CD4-positive, alpha-beta T cell treated with Interleukin-6 at 100 ng/mL for 8 hours (primary cell): ENCODE measurements around the gene SLC22A9.
"Not testable (repeated sequence)": the region's sequence is repeated elsewhere in the genome, so short reads cannot be mapped to it uniquely, and the experiment has no call there.

Source experiments
- DNase-seq: peaks from one replicate; pipeline ENCODE4 v3.0.0-alpha.2; 2020; ENCODE audit warnings: mixed read lengths, low spot score

SLC22A9 gene

DNA sequence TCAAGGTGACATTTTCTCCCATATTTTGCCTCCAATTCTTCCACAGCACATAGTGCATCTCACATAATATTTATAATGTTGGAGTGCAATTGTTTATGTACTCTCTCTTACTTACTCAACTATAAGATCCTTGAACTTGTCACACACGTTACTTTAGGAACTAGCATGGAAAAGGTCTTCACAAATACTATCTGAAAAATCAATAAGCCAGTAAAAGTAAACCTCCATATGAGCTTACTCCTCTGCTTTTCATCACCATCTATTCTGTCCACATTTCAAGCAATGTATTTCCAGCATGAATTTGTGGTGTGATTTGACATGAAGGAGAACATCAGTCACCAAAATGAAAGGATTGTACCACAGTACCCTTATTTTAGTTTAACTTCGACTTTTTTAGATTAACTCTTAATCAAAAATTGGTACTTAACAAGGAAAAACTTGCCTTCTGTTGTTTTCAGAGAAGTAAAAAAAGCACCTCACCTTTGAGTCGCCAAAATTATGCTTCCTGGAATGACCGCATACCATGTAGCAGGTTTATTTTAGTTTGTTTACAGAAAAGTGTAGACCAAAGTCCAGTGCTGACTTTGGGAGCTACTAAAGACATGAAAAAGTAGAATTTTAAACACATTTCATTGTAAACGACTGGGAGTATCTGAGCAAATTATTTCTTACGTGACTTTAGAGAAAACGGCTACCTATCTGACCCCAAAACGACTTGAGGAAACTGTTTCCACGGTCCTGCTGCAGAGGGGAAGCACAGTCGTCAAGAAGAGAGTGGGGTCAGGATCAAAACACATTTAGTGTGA lies at the start of gene SLC22A9:
SLC22A9 (plus strand) TSS at position 621 of the 806 bp plus-strand sequence. CDS start 272 bp downstream, outside the sequence.
- no peak for DNase-seq

GRCh38 chr11:63321723-63322122 lies 47.9 kb upstream of the SLC22A9 start:
- DNase-seq = no peak

DNA sequence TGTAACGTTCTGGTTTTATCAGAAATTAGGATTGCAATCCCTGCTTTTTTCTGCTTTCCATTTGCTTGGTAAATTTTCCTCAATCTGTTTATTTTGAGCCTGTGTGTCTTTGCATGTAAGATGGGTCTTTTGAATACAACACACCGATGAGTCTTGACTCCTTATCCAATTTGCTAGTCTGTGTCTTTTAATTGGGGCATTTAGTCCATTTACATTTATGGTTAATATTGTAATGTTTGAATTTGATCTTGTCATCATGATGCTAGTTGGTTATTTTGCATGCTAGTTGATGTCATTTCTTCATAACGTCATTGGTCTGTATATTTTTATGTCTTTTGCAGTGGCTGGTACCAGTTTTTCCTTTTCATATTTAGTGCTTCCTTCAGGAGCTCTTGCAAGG lies 34.5 kb upstream of the SLC22A9 start:
- DNase-seq = not testable (repeated sequence)

GRCh38 chr11:63337070-63337469 lies 32.5 kb upstream of the SLC22A9 start:
- no peak for DNase-seq

DNA sequence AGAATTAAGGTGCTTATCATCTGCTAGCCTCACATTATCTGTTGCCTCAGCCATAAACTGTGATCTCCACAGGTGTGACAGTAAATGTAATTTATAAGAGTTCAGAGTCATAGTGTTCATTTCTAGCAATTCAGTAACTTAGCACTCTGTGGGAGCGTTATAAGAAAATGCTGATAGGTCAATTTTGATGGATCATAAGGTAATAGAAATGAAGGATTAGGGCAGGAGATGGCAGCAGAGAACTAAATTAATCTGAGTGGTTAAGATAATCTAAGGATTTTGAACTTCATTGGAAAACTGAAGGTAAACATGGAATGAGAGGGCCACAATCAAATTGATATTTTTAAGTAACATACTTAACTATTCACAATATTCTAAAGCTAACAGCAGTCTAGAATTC lies 26.5 kb upstream of the SLC22A9 start:
- DNase-seq = no peak

GRCh38 chr11:63352144-63352543 lies 17.4 kb upstream of the SLC22A9 start:
- DNase-seq = no peak

DNA sequence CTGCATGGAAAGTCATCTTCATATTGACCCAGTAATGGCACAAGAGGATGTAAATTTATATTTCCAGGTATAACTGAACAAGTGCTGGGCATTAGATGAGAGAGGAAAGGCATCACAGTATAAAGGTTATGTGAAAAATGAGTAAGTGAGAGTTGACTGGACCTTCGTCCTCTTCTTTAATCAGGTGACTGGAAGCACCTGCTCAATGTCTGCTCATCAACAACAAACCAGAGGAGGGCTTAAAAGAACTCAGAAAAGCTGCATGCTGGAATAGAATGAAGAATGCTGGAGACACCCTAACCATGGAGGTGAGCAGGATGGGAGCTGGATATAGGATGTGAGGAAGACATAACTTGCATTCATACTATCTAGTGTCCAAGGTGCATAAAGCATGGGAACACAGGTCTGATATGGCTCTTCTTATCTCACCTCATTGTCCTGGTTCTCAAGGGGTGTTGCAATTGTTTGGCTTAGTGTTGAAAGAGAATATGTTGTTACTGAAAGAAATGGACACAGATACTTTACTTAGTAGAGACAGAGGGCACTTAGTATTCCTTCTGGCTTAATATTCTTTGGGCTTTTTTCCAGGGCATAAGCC lies 7.3 kb upstream of the SLC22A9 start:
- no peak for DNase-seq

GRCh38 chr11:63369971-63370588 lies 495 bp downstream of the SLC22A9 start:
- no peak for DNase-seq

DNA sequence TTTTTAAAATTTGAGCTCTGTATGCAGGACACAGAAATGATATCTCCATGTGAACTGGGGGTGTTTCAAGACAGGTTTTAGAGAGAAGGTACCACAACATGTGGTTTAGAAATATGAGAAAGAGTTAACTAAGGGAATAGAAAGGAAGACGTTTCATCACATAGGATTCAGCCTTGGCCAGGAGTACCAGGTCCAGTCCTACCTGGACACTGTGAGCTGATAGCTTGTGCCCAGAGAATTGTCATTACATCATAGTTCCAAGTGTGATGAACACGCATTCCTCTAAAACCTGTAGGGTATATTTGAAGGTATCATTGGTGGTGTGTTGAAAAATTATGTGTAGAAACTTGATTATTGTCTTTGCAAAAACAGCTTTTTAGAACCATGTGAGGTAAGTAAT lies 1.8 kb downstream of the SLC22A9 start:
- no peak for DNase-seq

- no peak for DNase-seq
Observed at GRCh38 chr11:63375434-63375833, 5.8 kb downstream of the SLC22A9 start.

- no peak for DNase-seq
Observed at GRCh38 chr11:63380130-63380529, 10.5 kb downstream of the SLC22A9 start.

DNA sequence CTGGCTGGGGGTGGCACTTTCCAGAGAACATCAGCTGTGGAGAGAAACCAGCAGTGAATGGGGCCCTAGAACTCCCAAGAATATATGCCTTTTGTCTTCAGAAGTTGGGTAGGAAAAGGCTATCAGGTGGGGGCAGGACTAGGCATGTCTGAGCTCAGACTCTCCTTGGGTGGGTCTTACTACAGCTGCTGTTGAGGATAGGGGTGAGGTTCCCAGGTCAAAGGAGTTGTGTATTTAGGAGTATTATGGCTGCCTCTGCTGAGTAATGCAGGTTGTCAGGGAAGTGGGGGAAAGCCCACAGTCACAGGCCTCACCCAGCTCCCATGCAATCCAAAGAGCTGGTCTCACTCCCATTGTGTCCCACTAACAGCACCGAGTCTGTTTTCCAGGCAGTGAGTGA lies 26.1 kb downstream of the SLC22A9 start:
- DNase-seq = no peak

- no peak for DNase-seq
Observed at GRCh38 chr11:63404161-63404935, 34.8 kb downstream of the SLC22A9 start.

GRCh38 chr11:63405114-63405513 lies 35.5 kb downstream of the SLC22A9 start:
- no peak for DNase-seq

- no peak for DNase-seq
Observed at GRCh38 chr11:63406458-63406857, 36.9 kb downstream of the SLC22A9 start.

GRCh38 chr11:63417174-63417852 lies 47.7 kb downstream of the SLC22A9 start:
- no peak for DNase-seq

- no peak for DNase-seq
Observed at GRCh38 chr11:63427971-63428508, 58.5 kb downstream of the SLC22A9 start.

DNA sequence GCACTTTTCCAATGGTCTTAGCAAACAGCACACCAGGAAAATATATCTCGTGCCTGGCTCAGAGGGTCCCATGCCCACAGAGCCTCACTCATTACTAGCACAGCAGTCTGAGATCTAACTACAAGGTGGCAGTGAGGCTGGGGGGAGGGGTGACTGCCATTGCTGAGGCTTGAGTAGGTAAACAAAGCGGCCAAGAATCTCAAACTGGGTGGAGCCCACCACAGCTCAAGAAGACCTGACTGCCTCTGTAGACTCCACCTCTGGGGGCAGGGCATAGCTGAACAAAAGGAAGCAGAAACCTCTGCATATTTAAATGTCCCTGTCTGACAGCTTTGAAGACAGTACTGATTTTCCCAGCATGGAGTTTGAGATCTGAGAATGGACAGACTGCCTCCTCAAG lies 61.1 kb downstream of the SLC22A9 start:
- not testable (repeated sequence) for DNase-seq

- DNase-seq = not testable (repeated sequence)
Observed at GRCh38 chr11:63435351-63435750, 65.8 kb downstream of the SLC22A9 start.

- DNase-seq = not testable (repeated sequence)
Observed at GRCh38 chr11:63435831-63436230, 66.2 kb downstream of the SLC22A9 start.

- no peak for DNase-seq
Observed at GRCh38 chr11:63443714-63444113, 74.1 kb downstream of the SLC22A9 start.
